ENCODE results near the gene CD300C. TPM values are rescaled to one million over a fixed set of nuclear protein-coding genes. Genes with fewer than 3 reads are reported as not detected.

Gene CD300C
- total and polyA plus RNA-seq, 2 donors (not counting 1 experiment from before 2014, with no cell fraction given) = not detected

- Histone ChIP-seq H3K36me3 (ENCODE audit: control insufficient read depth, insufficient read depth, low read length) (no peaks in the 10 kb centered on the region), H3K9ac (ENCODE audit: insufficient read depth, low read length) (no peak overlapping the region)
Observed at GRCh38 chr17:74525465-74525725, 20.5 kb downstream of the CD300C start.

GRCh38 chr17:74524653-74525464, 21.1 kb downstream of the CD300C start:
- Histone ChIP-seq H3K4me3 (replicated peaks in 1 of 4; ENCODE audit: control extremely low read depth in 1 of 4, insufficient read depth in 1 of 4, low read depth in 3 of 4, low read length in 4 of 4) (no peak overlapping the region), H2AFZ (ENCODE audit: low read length) (no peak overlapping the region), H3K27me3 (ENCODE audit: control insufficient read depth, insufficient read depth, low read length) (no peaks in the 10 kb centered on the region), H3K4me1 (ENCODE audit: control insufficient read depth, extremely low read depth, insufficient read depth, low read length) (no peaks in the 10 kb centered on the region), H4K20me1 (ENCODE audit: control insufficient read depth, extremely low read depth, insufficient read depth, low read length) (no peaks in the 10 kb centered on the region), H3K9me3 (ENCODE audit: control insufficient read depth, insufficient read depth, low read depth, low read length) (no peaks in the 10 kb centered on the region), H3K79me2 (ENCODE audit: control insufficient read depth, insufficient read depth, low read length) (no peaks in the 10 kb centered on the region), H3K27ac (ENCODE audit: insufficient read depth, low read length) (no peak overlapping the region), H3K9ac (ENCODE audit: insufficient read depth, low read length) (no peak overlapping the region), H3K36me3 (ENCODE audit: control insufficient read depth, insufficient read depth, low read length) (no peaks in the 10 kb centered on the region), H3K4me2 (ENCODE audit: extremely low read depth, insufficient read depth, low read length) (no peak overlapping the region)
- no peak for DNase-seq (ENCODE audit: low read depth in 2 of 2)
- TF ChIP-seq EZH2 (IDR thresholded peaks at IDR 0.05; ENCODE audit: low read length, missing control alignments) (no peak), CTCF (conservative IDR thresholded peaks at IDR 0.05 in 1 of 2, IDR thresholded peaks at IDR 0.05 in 1 of 2; ENCODE audit: low read depth in 1 of 2, low read length in 2 of 2) (no peak)

More at GRCh38 chr17:74525465-74525725, 20.5 kb downstream of the CD300C start:
- no peak overlapping the region for H2AFZ ChIP-seq (ENCODE audit: low read length)
- H3K79me2 ChIP-seq (ENCODE audit: control insufficient read depth, insufficient read depth, low read length) = no peaks in the 10 kb centered on the region
- H4K20me1 ChIP-seq (ENCODE audit: control insufficient read depth, extremely low read depth, insufficient read depth, low read length) = no peaks in the 10 kb centered on the region
- no peaks in the 10 kb centered on the region for H3K9me3 ChIP-seq (ENCODE audit: control insufficient read depth, insufficient read depth, low read depth, low read length)
- H3K4me2 ChIP-seq (ENCODE audit: extremely low read depth, insufficient read depth, low read length) = no peak overlapping the region
- H3K4me3 ChIP-seq (replicated peaks in 1 of 4; ENCODE audit: control extremely low read depth in 1 of 4, insufficient read depth in 1 of 4, low read depth in 3 of 4, low read length in 4 of 4) = no peak overlapping the region
- no peaks in the 10 kb centered on the region for H3K27me3 ChIP-seq (ENCODE audit: control insufficient read depth, insufficient read depth, low read length)
- TF ChIP-seq EZH2 (IDR thresholded peaks at IDR 0.05; ENCODE audit: low read length, missing control alignments) = no peak
- TF ChIP-seq CTCF (conservative IDR thresholded peaks at IDR 0.05 in 1 of 2, IDR thresholded peaks at IDR 0.05 in 1 of 2; ENCODE audit: low read depth in 1 of 2, low read length in 2 of 2) = no peak
- H3K4me1 ChIP-seq (ENCODE audit: control insufficient read depth, extremely low read depth, insufficient read depth, low read length) = no peaks in the 10 kb centered on the region
- no peak overlapping the region for H3K27ac ChIP-seq (ENCODE audit: insufficient read depth, low read length)
- DNase-seq (ENCODE audit: low read depth in 2 of 2) = no peak

- Histone ChIP-seq H3K9me3 (ENCODE audit: control insufficient read depth, insufficient read depth, low read depth, low read length) (no peaks in the 10 kb centered on the region), H3K27ac (ENCODE audit: insufficient read depth, low read length) (no peak overlapping the region), H2AFZ (ENCODE audit: low read length) (no peak overlapping the region), H3K9ac (ENCODE audit: insufficient read depth, low read length) (no peak overlapping the region), H4K20me1 (ENCODE audit: control insufficient read depth, extremely low read depth, insufficient read depth, low read length) (no peaks in the 10 kb centered on the region), H3K4me3 (replicated peaks in 1 of 4; ENCODE audit: control extremely low read depth in 1 of 4, insufficient read depth in 1 of 4, low read depth in 3 of 4, low read length in 4 of 4) (no peak overlapping the region), H3K4me1 (ENCODE audit: control insufficient read depth, extremely low read depth, insufficient read depth, low read length) (no peaks in the 10 kb centered on the region), H3K79me2 (ENCODE audit: control insufficient read depth, insufficient read depth, low read length) (no peaks in the 10 kb centered on the region), H3K36me3 (ENCODE audit: control insufficient read depth, insufficient read depth, low read length) (no peaks in the 10 kb centered on the region), H3K4me2 (ENCODE audit: extremely low read depth, insufficient read depth, low read length) (no peak overlapping the region), H3K27me3 (ENCODE audit: control insufficient read depth, insufficient read depth, low read length) (no peaks in the 10 kb centered on the region)
- no peak for TF ChIP-seq EZH2 (IDR thresholded peaks at IDR 0.05; ENCODE audit: low read length, missing control alignments)
- DNase-seq (ENCODE audit: low read depth in 2 of 2) = no peak
Observed at GRCh38 chr17:74523308-74523707, 22.6 kb downstream of the CD300C start.
